ENCODE results near the gene SOX4.

The SOX4 gene

DNA sequence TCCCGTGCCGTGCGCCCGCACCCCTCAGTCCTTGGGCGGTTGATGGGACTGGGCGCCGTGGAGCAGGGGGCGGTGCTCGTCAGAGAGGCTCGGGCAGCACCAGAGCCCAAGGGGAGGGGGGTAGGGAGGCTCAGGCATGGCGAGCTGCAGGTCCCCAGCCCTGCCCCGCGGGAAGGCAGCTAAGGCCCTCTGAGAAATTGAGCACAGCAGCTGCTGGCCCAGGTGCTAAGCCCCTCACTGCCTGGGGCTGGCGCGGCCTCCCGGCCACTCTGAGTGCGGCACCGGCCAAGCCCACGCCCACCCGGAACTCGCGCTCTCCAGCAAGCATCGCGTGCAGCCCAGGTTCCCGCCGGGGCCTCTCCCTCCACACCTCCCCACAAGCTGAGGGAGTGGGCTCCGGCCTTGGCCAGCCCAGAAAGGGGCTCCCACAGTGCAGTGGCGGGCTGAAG, 16.4 kb downstream of the SOX4 start:
- Histone ChIP-seq H3K4me1 (ENCODE audit: insufficient read depth, low read length) (no peaks in the 10 kb centered on the region), H3K4me3 (ENCODE audit: low read length) (no peak overlapping the region), H3K36me3 (ENCODE audit: insufficient read depth, low read length) (no peaks in the 10 kb centered on the region), H3K27me3 (ENCODE audit: insufficient read depth, low read length) (no peaks in the 10 kb centered on the region), H3K9me3 (ENCODE audit: low read length) (no peaks in the 10 kb centered on the region), H2AFZ (ENCODE audit: low read depth, low read length) (no peak overlapping the region)

DNA sequence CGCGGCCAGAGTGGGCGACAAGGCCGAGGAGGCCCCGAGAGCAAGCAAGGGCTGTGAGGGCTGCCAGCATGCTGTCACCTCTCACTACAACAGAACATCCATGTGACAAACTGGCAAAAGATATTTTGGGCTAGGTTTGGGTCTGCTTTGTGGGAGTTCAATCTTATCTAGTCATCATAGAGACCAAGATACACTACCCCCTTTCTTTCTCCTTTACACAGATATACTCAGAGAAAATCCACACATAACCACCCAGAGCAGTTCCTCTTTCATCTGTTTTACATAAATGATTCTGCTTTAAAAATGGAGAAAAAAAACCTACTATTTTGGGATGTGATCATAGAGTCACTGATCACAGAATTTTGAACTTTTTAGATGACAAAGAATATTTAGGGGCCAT, 16.8 kb downstream of the SOX4 start:
- no peaks in the 10 kb centered on the region for H3K27me3 ChIP-seq (ENCODE audit: insufficient read depth, low read length)
- H3K4me1 ChIP-seq (ENCODE audit: insufficient read depth, low read length), result no peaks in the 10 kb centered on the region
- H3K9me3 ChIP-seq (ENCODE audit: low read length), result no peaks in the 10 kb centered on the region
- H3K4me3 ChIP-seq (ENCODE audit: low read length), result no peak overlapping the region
- H2AFZ ChIP-seq (ENCODE audit: low read depth, low read length), result no peak overlapping the region
- no peaks in the 10 kb centered on the region for H3K36me3 ChIP-seq (ENCODE audit: insufficient read depth, low read length)

DNA sequence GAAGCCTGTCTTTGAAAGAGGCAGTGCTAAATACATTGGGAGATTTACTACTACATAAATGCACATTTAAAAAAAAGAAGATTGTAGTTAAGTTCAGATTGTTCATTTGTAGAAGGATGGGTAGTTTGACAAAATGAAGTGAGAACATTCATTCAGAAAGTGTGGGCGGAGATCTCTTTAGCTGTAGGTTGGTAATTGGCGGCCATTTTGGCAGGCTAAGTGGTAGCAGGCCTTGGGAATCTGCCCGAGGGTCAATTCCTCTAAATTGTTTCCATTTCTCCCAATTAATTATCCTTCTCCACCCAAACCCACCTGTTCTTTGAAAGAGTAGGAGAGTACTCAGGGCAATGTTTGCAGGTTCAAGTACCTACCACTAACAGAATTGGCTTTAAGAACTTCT, 17.9 kb downstream of the SOX4 start:
- no peak overlapping the region for H3K4me3 ChIP-seq (ENCODE audit: low read length)
- H2AFZ ChIP-seq (ENCODE audit: low read depth, low read length), result no peak overlapping the region
- H3K4me1 ChIP-seq (ENCODE audit: insufficient read depth, low read length), result peaks cover 6% of the 10 kb centered on the region
- no peaks in the 10 kb centered on the region for H3K36me3 ChIP-seq (ENCODE audit: insufficient read depth, low read length)
- no peaks in the 10 kb centered on the region for H3K9me3 ChIP-seq (ENCODE audit: low read length)
- H3K27me3 ChIP-seq (ENCODE audit: insufficient read depth, low read length), result no peaks in the 10 kb centered on the region

DNA sequence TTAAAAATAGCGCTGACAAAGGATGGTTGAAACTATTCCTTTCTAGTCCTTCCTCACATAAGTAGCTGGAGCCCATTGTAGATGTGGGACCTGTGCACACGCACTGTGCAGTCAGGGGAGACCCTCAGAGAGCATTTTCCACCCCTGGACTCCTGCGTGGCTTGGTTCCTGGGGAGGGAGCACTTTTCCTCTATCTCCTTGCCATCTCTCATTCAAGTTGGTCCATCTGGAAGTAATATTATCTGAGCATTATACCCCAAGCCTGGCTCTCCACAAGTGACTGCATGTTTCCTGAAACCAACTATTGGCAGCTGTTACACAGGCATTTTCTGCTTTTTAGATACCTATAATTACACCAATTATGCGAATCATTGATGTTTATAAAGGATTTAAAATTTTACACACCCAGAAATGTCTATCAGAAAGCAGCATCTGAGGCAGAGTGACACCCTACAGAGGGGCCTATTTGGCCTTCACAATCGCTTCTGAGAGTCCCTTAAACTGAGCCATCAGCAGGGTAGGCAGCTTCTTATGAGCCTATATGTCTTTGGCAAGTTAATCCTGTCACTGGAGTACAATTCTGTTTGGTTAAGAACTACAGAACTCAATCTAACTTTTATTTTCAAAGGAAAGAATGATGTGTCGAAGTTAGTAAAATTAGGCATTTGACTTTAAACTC, 18.7 kb downstream of the SOX4 start:
- no peaks in the 10 kb centered on the region for H3K27me3 ChIP-seq (ENCODE audit: insufficient read depth, low read length)
- H2AFZ ChIP-seq (ENCODE audit: low read depth, low read length), result no peak overlapping the region
- peaks cover 6% of the 10 kb centered on the region for H3K4me1 ChIP-seq (ENCODE audit: insufficient read depth, low read length)
- no peaks in the 10 kb centered on the region for H3K9me3 ChIP-seq (ENCODE audit: low read length)
- H3K4me3 ChIP-seq (ENCODE audit: low read length), result no peak overlapping the region
- no peaks in the 10 kb centered on the region for H3K36me3 ChIP-seq (ENCODE audit: insufficient read depth, low read length)

DNA sequence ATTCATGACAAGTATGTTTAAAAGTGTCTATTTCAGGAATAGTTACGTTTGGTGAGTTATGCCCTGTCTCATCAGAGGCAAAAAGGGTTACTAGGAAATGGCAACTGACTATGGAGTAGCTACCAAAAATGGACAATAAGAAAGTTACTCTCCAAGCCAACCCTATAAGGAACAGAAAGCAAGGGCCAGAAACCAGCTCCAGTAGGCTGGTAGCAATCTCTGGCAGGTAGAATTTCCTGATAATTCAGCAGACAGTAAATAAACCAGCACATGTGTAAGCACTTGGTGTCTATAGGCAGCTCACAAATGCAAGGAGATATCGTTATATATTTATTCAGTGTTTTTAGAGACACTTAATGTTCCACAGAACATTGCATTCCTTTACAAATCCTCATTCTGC, 20.3 kb downstream of the SOX4 start:
- H3K27me3 ChIP-seq (ENCODE audit: insufficient read depth, low read length), result no peaks in the 10 kb centered on the region
- no peak overlapping the region for H3K4me3 ChIP-seq (ENCODE audit: low read length)
- H3K4me1 ChIP-seq (ENCODE audit: insufficient read depth, low read length), result peaks cover 6% of the 10 kb centered on the region
- no peak overlapping the region for H2AFZ ChIP-seq (ENCODE audit: low read depth, low read length)
- no peaks in the 10 kb centered on the region for H3K36me3 ChIP-seq (ENCODE audit: insufficient read depth, low read length)
- H3K9me3 ChIP-seq (ENCODE audit: low read length), result no peaks in the 10 kb centered on the region

DNA sequence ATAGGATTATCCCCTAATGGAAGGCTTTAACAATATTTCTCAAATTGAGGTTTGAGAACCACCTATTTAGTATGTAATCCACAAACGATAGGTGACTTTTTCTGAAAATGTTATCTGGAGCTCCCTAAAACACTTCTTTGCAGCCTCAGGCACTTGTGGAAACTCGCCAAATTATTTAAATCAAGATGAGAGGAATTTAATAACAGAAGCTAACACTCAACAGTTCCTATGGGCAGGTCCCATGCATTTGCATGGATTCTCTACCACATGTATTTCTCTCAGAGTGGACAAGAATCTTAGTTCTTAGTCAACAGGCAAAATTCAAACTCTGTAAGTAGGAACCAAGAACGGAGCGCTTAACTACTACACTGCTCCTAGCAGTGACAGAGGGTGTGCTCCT, 20.7 kb downstream of the SOX4 start:
- Histone ChIP-seq H3K36me3 (ENCODE audit: insufficient read depth, low read length) (no peaks in the 10 kb centered on the region), H3K9me3 (ENCODE audit: low read length) (no peaks in the 10 kb centered on the region), H3K27me3 (ENCODE audit: insufficient read depth, low read length) (no peaks in the 10 kb centered on the region), H2AFZ (ENCODE audit: low read depth, low read length) (no peak overlapping the region), H3K4me1 (ENCODE audit: insufficient read depth, low read length) (peaks cover 6% of the 10 kb centered on the region), H3K4me3 (ENCODE audit: low read length) (no peak overlapping the region)

DNA sequence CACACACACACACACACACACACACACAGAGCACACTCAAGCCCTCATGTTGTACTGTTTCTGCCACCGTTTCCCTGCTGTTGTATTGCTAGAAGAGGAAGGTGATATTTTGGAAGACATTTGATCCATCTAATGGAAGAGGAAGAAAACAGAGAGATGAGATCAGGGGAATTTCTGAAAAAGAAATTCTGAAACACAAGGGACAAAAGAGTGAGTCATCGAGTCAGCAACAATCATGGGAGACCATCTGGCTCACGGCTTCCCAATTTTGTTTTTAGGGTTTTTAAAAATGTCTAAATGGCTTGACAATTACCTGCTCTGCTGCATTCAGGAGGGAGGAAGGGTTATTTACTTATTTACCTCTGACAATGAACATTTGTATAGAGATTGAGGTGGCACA, 22.0 kb downstream of the SOX4 start:
- H3K9me3 ChIP-seq (ENCODE audit: low read length), result no peaks in the 10 kb centered on the region
- peaks cover 6% of the 10 kb centered on the region for H3K4me1 ChIP-seq (ENCODE audit: insufficient read depth, low read length)
- no peaks in the 10 kb centered on the region for H3K36me3 ChIP-seq (ENCODE audit: insufficient read depth, low read length)
- no peak overlapping the region for H3K4me3 ChIP-seq (ENCODE audit: low read length)
- H3K27me3 ChIP-seq (ENCODE audit: insufficient read depth, low read length), result no peaks in the 10 kb centered on the region
- no peak overlapping the region for H2AFZ ChIP-seq (ENCODE audit: low read depth, low read length)

DNA sequence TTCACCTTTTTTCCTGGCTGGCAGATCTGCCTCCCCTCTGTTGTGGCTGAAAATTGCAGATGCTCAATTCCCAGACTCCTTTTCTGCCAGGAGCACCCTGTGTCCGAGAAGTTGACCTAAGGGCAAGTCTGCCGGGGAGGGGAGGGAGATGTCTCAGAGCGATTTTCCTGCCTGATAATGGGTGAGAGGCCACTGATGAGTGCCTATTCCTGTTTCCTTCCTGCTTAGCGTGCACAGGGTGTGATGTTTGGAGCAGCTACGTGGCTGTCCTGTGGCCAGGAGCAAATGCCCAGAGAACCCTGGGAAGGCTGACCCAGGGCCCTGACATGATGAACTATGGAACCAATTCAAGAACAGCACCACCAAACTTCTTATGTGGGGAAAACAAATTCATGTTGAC, 22.5 kb downstream of the SOX4 start:
- Histone ChIP-seq H3K36me3 (ENCODE audit: insufficient read depth, low read length) (no peaks in the 10 kb centered on the region), H3K4me3 (ENCODE audit: low read length) (no peak overlapping the region), H3K27me3 (ENCODE audit: insufficient read depth, low read length) (no peaks in the 10 kb centered on the region), H3K4me1 (ENCODE audit: insufficient read depth, low read length) (peaks cover 6% of the 10 kb centered on the region), H3K9me3 (ENCODE audit: low read length) (no peaks in the 10 kb centered on the region), H2AFZ (ENCODE audit: low read depth, low read length) (no peak overlapping the region)

DNA sequence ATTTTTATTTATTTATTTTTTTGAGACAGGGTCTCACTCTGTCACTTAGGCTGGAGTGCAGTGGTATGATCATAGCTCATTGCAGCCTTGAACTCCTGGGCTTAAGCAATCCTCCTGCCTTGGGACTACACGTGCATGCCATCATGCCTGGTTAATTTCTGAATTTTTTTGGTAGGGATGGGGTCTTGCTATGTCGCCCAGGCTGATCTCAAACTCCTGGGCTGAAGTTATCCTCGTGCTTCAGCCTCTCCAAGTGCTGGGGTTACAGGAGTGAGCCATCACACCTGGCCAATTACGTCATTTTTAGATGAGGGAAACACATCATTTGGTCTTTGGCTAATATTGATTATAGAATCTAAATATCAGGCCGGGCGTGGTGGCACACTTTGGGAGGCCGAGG, 32.1 kb downstream of the SOX4 start:
- no peak overlapping the region for H2AFZ ChIP-seq (ENCODE audit: low read depth, low read length)
- no peaks in the 10 kb centered on the region for H3K36me3 ChIP-seq (ENCODE audit: insufficient read depth, low read length)

DNA sequence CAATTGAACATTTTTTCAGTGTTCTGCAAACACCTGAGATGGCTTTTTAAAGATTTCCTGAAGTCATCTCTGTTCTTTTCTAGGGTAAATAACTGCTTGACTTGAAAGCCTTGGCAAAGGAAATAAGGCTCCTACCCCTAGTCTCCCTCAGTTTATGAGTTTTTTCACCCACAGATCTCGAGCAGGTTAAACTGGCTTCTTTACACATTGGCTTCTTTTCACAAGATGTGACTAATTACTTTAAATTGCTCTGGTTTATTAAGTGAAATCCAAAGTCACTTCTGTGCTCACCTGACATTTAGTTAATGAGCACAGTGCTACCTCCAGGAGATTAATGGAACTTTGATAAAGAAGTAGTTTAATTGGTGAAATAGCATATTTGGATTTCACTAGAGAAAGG, 33.2 kb downstream of the SOX4 start:
- H3K9me3 ChIP-seq (ENCODE audit: low read length), result no peaks in the 10 kb centered on the region
- no peaks in the 10 kb centered on the region for H3K27me3 ChIP-seq (ENCODE audit: insufficient read depth, low read length)
- H3K4me3 ChIP-seq (ENCODE audit: low read length), result no peak overlapping the region
- H2AFZ ChIP-seq (ENCODE audit: low read depth, low read length), result no peak overlapping the region
- no peaks in the 10 kb centered on the region for H3K36me3 ChIP-seq (ENCODE audit: insufficient read depth, low read length)
- H3K4me1 ChIP-seq (ENCODE audit: insufficient read depth, low read length), result no peaks in the 10 kb centered on the region

More for the DNA sequence above, 32.1 kb downstream of the SOX4 start:
- Histone ChIP-seq H3K27me3 (ENCODE audit: insufficient read depth, low read length) (no peaks in the 10 kb centered on the region), H3K9me3 (ENCODE audit: low read length) (no peaks in the 10 kb centered on the region), H3K4me1 (ENCODE audit: insufficient read depth, low read length) (no peaks in the 10 kb centered on the region), H3K4me3 (ENCODE audit: low read length) (no peak overlapping the region)

DNA sequence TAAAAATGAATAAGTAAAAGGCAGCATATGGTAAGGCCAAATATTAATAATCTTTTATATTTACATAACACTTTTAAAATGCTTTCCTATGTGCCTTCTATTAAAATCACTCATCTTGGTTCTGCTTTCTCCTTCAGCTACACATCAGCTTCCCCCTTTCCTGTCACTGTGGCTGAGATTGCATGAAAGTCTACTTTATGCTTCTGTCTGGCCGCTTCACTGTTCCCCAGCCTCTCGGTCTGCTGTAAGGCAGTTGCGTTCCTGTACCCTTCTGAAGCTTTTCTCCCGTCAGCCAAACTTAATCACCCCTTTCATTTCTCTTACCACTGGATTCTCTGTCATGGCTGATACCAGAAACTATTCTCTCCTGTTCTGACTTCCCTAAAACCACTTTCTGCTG, 34.6 kb downstream of the SOX4 start:
- Histone ChIP-seq H3K4me3 (ENCODE audit: low read length) (no peak overlapping the region), H3K27me3 (ENCODE audit: insufficient read depth, low read length) (no peaks in the 10 kb centered on the region), H3K36me3 (ENCODE audit: insufficient read depth, low read length) (no peaks in the 10 kb centered on the region), H3K9me3 (ENCODE audit: low read length) (no peaks in the 10 kb centered on the region), H2AFZ (ENCODE audit: low read depth, low read length) (no peak overlapping the region), H3K4me1 (ENCODE audit: insufficient read depth, low read length) (no peaks in the 10 kb centered on the region)

DNA sequence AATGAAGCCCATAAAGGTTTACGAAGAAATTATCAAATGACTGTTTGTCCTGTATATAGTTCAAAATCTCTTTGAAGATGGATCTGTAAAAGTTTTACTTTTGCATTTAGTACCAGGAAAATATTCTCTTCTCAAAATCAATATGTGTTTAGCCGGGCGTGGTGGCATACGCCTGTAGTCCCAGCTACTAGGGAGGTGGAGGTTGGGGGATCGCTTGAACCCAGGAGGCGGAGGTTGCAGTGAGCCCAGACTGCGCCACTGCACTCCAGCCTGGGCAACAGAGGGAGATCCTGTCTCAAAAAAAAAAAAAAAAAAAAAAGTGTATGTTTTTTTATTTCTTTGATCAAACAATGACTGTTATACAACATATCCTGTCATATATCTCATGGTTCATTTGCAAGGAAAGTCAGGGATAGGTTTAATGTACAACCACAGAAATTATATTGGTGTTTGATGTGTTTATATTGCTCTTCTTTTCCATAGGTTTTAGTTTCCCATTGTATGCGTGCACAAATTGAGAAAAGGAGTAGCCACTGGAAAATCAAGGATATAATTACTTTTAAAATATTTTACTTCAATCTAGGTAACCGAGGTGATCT, 40.1 kb downstream of the SOX4 start:
- no peak overlapping the region for H3K4me3 ChIP-seq (ENCODE audit: low read length)
- peaks cover 2% of the 10 kb centered on the region for H3K9me3 ChIP-seq (ENCODE audit: low read length)
- H3K36me3 ChIP-seq (ENCODE audit: insufficient read depth, low read length), result no peaks in the 10 kb centered on the region
- H2AFZ ChIP-seq (ENCODE audit: low read depth, low read length), result no peak overlapping the region
- no peaks in the 10 kb centered on the region for H3K27me3 ChIP-seq (ENCODE audit: insufficient read depth, low read length)
- H3K4me1 ChIP-seq (ENCODE audit: insufficient read depth, low read length), result no peaks in the 10 kb centered on the region

DNA sequence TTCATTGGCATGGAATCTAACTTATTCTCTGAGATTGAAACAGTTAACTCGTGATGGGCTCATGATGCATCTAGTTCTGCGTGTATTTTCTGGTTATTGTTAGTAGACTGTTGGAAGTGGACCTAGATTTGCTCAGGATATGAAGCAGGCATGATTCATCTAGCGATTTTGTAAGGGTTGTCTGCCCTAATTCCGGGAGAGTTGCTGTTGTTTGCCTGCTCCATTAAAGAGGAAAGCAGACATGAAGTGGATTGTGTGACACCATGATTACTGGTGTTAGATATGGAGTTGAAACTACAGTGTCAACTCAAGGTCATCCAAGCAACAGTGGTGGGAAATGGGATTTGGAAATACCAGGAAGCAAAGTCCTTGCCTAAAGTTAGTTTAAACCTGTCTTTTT, 41.0 kb downstream of the SOX4 start:
- peaks cover 2% of the 10 kb centered on the region for H3K9me3 ChIP-seq (ENCODE audit: low read length)
- no peaks in the 10 kb centered on the region for H3K27me3 ChIP-seq (ENCODE audit: insufficient read depth, low read length)
- no peaks in the 10 kb centered on the region for H3K36me3 ChIP-seq (ENCODE audit: insufficient read depth, low read length)
- no peak overlapping the region for H3K4me3 ChIP-seq (ENCODE audit: low read length)
- no peaks in the 10 kb centered on the region for H3K4me1 ChIP-seq (ENCODE audit: insufficient read depth, low read length)
- no peak overlapping the region for H2AFZ ChIP-seq (ENCODE audit: low read depth, low read length)

DNA sequence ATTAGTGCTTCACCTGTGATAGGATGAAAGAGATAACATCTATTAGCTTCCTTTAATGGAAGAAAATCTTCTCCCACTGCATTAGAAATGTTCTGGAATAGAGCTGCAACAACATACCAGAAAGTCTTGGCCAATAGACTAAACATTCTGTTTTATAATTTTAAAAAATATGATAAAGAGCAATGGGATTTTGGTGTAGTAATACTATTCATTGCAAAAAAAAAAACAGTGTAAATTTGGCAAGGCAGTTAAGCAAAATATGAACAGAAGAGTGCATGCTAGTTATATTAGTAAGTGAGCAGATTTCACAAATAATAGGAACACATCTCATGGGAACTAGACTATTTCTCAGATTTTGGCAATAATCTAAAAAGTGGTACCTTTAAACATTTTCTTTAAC, 43.3 kb downstream of the SOX4 start:
- Histone ChIP-seq H2AFZ (ENCODE audit: low read depth, low read length) (no peak overlapping the region), H3K27me3 (ENCODE audit: insufficient read depth, low read length) (no peaks in the 10 kb centered on the region), H3K36me3 (ENCODE audit: insufficient read depth, low read length) (no peaks in the 10 kb centered on the region), H3K4me3 (ENCODE audit: low read length) (no peak overlapping the region), H3K9me3 (ENCODE audit: low read length) (peaks cover 2% of the 10 kb centered on the region), H3K4me1 (ENCODE audit: insufficient read depth, low read length) (no peaks in the 10 kb centered on the region)
